NOMO-1 treated with dmso at 0.1 percent for 144 hours (cell line): Measurements from ENCODE around the gene COMMD1.
"Not testable (repeated sequence)": the region's sequence is repeated elsewhere in the genome, so short reads cannot be mapped to it uniquely, and the experiment has no call there.

Experiments used
- DNase-seq: peaks from one replicate; lab custom pipeline; 2025; ENCODE audit not compliant: unreplicated experiment; lab: John Stamatoyannopoulos, UW

Gene COMMD1

GRCh38 chr2:61922714-61923113, 17.2 kb downstream of the COMMD1 start:
- DNase-seq: no peak

GRCh38 chr2:61924895-61925663, 19.6 kb downstream of the COMMD1 start:
- no peak for DNase-seq

- no peak for DNase-seq
These were observed 21.3 kb downstream of the COMMD1 start for GRCh38 chr2:61926531-61927477.

GRCh38 chr2:61928826-61929461, 23.5 kb downstream of the COMMD1 start:
- no peak for DNase-seq

DNA sequence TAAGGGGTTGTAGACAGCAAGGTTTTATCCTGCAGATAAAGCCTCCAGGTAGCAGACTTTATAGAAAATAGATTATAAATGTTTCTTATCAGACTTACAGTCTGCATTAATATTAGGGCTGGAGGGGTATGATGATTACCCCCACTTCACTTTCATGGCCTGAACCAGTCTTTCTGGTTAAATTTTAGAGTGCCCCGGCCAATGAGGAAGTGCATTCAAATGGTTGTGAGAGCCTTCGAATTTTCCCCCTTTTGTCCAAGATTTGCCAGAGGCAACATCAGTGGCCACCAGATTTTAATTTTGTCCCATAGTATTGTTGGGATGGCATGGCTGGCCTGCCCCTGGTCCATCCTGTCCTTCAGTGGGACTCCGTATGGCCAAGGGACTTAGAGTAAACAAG, 31.6 kb downstream of the COMMD1 start:
- no peak for DNase-seq

DNA sequence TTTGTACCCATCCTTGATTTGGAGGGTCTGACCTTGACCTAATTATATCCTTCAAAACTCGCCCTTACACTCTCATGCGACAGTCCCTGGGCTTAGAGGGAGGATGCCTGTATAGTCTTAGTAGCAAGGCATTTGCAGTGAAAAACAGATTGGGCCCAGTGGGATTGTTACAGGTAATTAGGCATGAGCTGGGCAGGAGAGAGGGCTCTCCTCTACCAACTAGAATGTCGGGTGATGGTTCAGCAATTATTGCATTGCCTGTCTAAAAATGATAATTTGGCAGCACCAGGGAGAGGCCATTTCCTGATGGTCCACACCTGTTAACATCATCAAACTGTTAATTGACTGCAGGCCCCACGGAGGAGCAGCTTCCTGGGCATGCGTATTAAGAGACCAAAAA, 32.4 kb downstream of the COMMD1 start:
- no peak for DNase-seq

DNA sequence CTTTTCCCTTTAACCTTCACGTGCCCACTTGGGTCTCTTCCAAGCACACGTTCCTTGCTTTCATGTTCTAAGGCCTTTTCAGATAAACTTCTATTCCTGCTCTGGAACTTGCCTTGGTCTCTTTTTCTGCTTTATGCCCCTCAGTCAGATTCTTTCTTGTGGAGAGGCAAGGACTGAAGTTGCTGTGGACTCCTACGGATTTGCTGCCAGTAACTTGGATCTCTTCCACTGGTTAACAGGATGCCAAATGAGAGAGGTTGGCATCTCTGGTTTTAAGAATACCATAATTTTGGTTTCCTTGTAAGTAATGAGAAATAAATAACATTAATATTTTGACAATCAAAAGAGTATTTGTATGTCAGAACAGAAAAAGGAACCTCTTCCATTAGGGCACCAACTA, 33.0 kb downstream of the COMMD1 start:
- DNase-seq: no peak

- no peak for DNase-seq
These were observed 37.8 kb downstream of the COMMD1 start for GRCh38 chr2:61943251-61943650.

GRCh38 chr2:61946666-61947065, 41.2 kb downstream of the COMMD1 start:
- DNase-seq: no peak

- no peak for DNase-seq
These were observed 43.4 kb downstream of the COMMD1 start for GRCh38 chr2:61948661-61949457.

- no peak for DNase-seq
These were observed 43.9 kb downstream of the COMMD1 start for GRCh38 chr2:61949458-61949713.

DNA sequence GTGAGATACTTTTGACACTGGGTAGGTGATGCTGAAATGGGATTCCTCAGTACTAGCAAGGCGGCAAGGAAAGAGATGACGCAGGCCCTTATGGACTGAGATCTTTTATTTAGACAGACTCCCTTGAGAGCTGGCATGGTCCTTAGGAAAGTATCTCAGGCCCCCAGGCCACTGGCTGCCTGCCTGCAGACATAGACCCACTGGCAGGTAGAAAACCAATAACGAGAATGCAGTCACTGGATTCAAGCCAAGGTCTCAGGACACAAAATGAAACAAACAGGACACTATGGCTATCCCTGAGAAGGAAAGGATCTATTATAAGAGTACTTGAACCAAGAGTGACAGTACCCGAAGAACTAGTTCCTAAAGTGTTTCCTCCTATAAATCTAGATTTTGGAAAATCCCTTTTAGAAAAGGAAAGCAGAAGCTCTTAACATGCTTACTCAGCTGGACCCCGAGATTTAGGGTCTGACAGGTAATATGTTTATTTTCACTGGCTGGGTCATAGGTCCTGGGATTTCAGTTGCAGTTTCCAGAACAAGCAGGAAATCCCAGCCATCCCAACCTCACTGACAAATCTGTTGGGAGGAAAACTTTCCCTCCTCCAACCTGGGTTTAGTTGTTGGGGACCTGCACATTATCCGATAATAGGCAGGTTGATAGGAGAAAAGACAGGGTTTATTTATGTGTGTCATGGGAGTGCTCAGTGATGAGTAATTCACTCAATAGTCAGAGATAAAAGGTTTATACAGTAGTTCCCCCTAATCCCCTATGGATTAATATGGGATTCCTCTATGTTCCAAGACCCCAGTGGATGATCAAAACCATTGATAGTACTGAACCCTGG, 44.5 kb downstream of the COMMD1 start:
- no peak for DNase-seq

DNA sequence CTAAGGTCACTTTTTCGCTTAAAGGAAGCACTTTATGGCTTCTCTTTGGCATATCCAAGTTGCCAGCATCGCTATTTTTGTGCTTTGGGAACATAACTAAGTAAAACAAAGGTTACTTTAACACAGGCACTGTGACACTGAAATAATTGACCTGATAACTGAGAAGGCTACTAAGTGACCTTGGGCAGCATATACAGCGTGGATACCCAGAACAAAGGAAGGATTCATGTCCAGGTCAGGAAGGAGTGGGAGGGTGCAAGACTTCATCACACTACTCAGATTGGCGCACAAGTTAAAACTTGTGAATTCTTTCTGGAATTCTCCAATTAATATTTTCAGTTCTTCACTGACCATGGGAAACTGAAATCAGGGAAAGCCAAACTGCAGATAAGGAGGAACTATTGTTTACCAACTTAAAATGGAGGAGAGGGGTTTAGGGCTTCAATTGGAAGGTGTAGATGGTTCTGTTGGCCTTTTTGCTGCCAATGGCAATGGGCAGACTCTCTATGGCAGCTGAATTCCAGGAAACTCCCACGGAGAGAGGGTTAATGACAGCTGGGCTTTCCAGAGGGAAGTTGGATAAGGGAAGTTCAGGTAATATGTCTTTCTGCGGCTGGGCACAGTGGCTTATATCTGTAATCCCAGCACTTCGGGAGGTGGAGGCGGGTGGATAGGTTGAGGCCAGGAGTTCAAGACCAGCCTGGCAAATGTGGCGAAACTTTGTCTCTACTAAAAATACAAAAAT, 45.3 kb downstream of the COMMD1 start:
- DNase-seq: no peak

DNA sequence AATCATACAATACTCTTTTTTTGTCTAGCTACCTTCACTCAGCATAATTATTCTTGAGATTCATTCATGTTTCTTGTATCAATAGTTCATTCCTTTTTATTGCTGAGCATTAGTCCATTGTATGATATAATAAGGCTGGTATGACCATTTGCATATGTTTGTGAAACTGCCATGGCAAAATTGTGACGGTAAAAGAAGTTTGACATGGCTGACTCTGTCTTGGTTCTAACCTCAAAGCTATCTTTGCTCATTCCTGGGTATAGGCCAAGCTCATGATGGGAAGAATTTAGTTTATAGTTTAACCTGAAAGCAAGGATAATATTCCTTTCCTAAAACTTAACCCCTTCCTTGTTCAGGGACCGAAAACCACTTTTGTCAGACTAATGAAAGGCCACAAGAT, 46.4 kb downstream of the COMMD1 start:
- DNase-seq: no peak

- DNase-seq: no peak
These were observed 46.8 kb downstream of the COMMD1 start for GRCh38 chr2:61952288-61952687.

- not testable (repeated sequence) for DNase-seq
These were observed 49.4 kb downstream of the COMMD1 start for GRCh38 chr2:61954856-61955255.

DNA sequence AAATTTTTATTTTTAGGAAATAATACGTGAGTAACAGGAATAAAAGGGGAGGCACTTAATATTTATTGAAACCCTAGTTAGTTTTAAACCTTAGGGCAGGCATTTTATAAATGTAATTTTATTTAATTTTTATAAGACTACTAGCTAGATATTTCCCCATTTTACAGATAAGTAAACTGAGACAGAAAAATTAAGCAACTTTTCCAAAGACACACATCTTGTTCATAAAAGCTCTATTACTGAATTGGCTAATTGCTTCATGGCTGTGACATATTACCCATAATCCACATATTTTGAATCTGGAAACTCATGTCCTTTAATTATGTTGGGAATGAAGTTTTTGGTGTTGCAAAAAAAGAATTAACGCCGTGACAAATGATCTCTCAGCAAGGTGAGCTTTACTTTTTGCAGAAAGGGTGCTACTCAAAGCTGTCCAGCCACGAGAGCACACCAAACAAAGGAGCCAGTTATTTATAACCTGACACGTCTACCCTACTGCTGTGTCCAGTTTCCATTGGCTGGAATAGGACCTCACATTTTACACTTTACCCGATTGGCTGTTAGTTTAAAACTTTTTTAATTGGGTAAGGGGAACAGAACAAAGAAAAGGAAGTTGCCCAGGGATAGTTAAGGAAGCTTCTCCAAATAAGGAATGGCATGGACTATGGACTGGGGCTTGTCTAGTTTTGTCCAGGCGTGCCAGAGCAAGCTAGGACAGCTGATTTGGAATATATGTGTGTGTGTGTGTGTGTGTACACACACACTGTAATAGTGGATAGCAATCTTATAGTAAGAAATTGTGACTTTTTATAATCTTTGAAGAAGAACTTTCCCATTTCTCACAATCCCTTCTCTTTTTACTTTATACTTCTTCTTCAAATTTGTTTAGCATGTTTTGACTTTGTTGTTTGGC, 54.2 kb downstream of the COMMD1 start:
- DNase-seq: no peak

- no peak for DNase-seq
These were observed 55.9 kb downstream of the COMMD1 start for GRCh38 chr2:61961231-61961901.
